ENCODE data around the gene TNRC18. TPM values are rescaled to one million over a fixed set of nuclear protein-coding genes. Genes with fewer than 3 reads are reported as not detected.

TNRC18 gene
- total and polyA plus RNA-seq, 2 donors (not counting 3 experiments of a cell fraction or from before 2014, with no cell fraction given): 14.8 to 64.6 TPM

- H3K9me3 ChIP-seq (replicated peaks; ENCODE audit: control insufficient read depth, insufficient read depth, low read length): no peaks in the 10 kb centered on the region
- H3K27ac ChIP-seq (ENCODE audit: insufficient read depth, low read depth, low read length): no peak overlapping the region
- peaks cover 4 to 12% of the 10 kb centered on the region in 2 experiments for H3K36me3 ChIP-seq (ENCODE audit: control insufficient read depth in 2 of 2, extremely low read depth in 1 of 2, insufficient read depth in 2 of 2, low read length in 2 of 2)
- no peaks in the 10 kb centered on the region for H3K27me3 ChIP-seq (ENCODE audit: control insufficient read depth in 2 of 2, insufficient read depth in 2 of 2, low read length in 2 of 2)
- peaks cover 21% of the 10 kb centered on the region for H3K79me2 ChIP-seq (ENCODE audit: control insufficient read depth, insufficient read depth, low read length)
- DNase-seq (ENCODE audit: low read depth, low spot score) (peak; percentile 21), FAIRE-seq (no peak)
- no peak overlapping the region for H3K9ac ChIP-seq (replicated peaks; ENCODE audit: extremely low read depth, insufficient read depth, low read length)
- no peak overlapping the region for H3K4me2 ChIP-seq (ENCODE audit: insufficient read depth, low read length)
- TF ChIP-seq POLR2AphosphoS5 (IDR thresholded peaks at IDR 0.05; ENCODE audit: insufficient read depth, low read depth, low read length) (no peak), CTCF (IDR thresholded peaks at IDR 0.05; ENCODE audit: extremely low read depth in 1 of 2, insufficient read depth in 1 of 2, low read depth in 1 of 2, low read length in 2 of 2) (no peak), MYC (IDR thresholded peaks at IDR 0.05; ENCODE audit: low read depth, low read length) (no peak), GATA2 (IDR thresholded peaks at IDR 0.05; ENCODE audit: insufficient read depth, insufficient read length, low read depth, low read length) (no peak), EZH2 (IDR thresholded peaks at IDR 0.05; ENCODE audit: borderline replicate concordance, low read depth, low read length, severe bottlenecking) (no peak), FOS (IDR thresholded peaks at IDR 0.05; ENCODE audit: borderline replicate concordance, insufficient read depth, low read length) (no peak), MAX (IDR thresholded peaks at IDR 0.05; ENCODE audit: insufficient read depth, insufficient read length) (no peak), JUN (IDR thresholded peaks at IDR 0.05; ENCODE audit: borderline replicate concordance, insufficient read depth, insufficient read length, low read depth) (no peak), POLR2A (IDR thresholded peaks at IDR 0.05; ENCODE audit: low read depth, low read length) (no peak)
- no peaks in the 10 kb centered on the region for H3K9me1 ChIP-seq (replicated peaks; ENCODE audit: control insufficient read depth, extremely low read depth, insufficient read depth, low read length)
- H4K20me1 ChIP-seq (replicated peaks; ENCODE audit: control insufficient read depth, extremely low read depth, insufficient read depth, low read length): no peaks in the 10 kb centered on the region
- ChIA-PET CTCF (interaction anchor here (1.1 to 3.9 kb wide), 4 partner anchors 12 to 53 kb away, joined by 3 to 14 read pairs (median 7); no protein-coding TSS in a partner anchor), POLR2A (interaction anchor here (0.6 kb wide), 1 partner anchor 11 kb away, joined by 4 read pairs; no protein-coding TSS in a partner anchor)
- intact Hi-C loops (cut with micrococcal nuclease): no loop called here
- no peak overlapping the region for H2AFZ ChIP-seq (ENCODE audit: low read depth, low read length)
- BruUV-seq (replicated peaks): no TSS peak
- dilution Hi-C loops (cut with MboI; ENCODE audit: extremely low pct_ligation_motif_present, low sequenced_read_pairs): no loop called here
- no peaks in the 10 kb centered on the region for H3K4me1 ChIP-seq (ENCODE audit: control insufficient read depth, extremely low read depth, insufficient read depth, low read length)
- H3K4me3 ChIP-seq (replicated peaks in 1 of 3; ENCODE audit: insufficient read depth in 1 of 3, low read depth in 1 of 3, low read length in 3 of 3): no peak overlapping the region
Measured at GRCh38 chr7:5396999-5397663, 26.5 kb downstream of the TNRC18 start.
